Measurements from ENCODE around the gene MRPL58. TPM values are rescaled to one million over a fixed set of nuclear protein-coding genes. Genes with fewer than 3 reads are reported as not detected.
A peak's percentile ranks its signal among the peaks of the same experiment; 100 is the strongest.

The MRPL58 gene
- total and polyA plus RNA-seq, 2 experiments from 2014 or later: 29.8 to 39.3 TPM

DNA sequence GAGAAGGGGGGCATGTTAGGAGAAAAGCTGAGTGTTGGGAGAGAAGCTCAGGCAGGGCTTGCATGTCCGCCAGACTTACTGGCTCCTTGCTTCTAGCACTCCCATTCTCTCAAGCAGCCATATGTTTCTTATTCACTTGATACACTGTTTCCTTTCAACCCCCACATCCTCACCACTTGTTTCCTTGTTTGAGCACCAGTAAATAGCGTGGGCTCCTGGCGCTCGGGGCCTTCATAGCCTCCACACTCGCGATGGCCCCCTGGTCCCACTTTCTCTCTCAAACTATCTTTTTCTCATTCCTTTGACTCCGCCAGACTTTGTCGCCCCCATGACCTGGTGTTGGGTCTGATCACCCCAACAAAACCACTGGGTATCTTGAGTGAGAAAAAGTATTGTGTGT lies 17.7 kb downstream of the MRPL58 start:
- no peaks in the 10 kb centered on the region for H4K20me1 ChIP-seq (ENCODE audit: insufficient read depth, poor library complexity, severe bottlenecking)
- 94% methylated on average over 8 of the region's 8 CpGs for WGBS (ENCODE audit: low lambda C conversion rate, missing lambda C conversion rate)
- H3K4me1 ChIP-seq (ENCODE audit: insufficient read depth): no peaks in the 10 kb centered on the region
- no peaks in the 10 kb centered on the region for H3K9me3 ChIP-seq (ENCODE audit: low read depth)
- H3K9me2 ChIP-seq (replicated peaks; ENCODE audit: insufficient read depth): no peaks in the 10 kb centered on the region
- no peak for DNase-seq (ENCODE audit: low spot score)
- H3K36me3 ChIP-seq (replicated peaks; ENCODE audit: insufficient read depth, low read depth): no peaks in the 10 kb centered on the region
- no peak overlapping the region for H3K4me3 ChIP-seq
- no peak overlapping the region for H3K27ac ChIP-seq
- H3K79me2 ChIP-seq: no peaks in the 10 kb centered on the region
- H3K27me3 ChIP-seq: no peaks in the 10 kb centered on the region
- TF ChIP-seq EZH2phosphoT487 (IDR thresholded peaks at IDR 0.05; ENCODE audit: low read depth, severe bottlenecking, unreplicated experiment) (no peak), EZH2 (IDR thresholded peaks at IDR 0.05; ENCODE audit: borderline replicate concordance) (no peak)
- TF ChIP-seq, protein P1, sequence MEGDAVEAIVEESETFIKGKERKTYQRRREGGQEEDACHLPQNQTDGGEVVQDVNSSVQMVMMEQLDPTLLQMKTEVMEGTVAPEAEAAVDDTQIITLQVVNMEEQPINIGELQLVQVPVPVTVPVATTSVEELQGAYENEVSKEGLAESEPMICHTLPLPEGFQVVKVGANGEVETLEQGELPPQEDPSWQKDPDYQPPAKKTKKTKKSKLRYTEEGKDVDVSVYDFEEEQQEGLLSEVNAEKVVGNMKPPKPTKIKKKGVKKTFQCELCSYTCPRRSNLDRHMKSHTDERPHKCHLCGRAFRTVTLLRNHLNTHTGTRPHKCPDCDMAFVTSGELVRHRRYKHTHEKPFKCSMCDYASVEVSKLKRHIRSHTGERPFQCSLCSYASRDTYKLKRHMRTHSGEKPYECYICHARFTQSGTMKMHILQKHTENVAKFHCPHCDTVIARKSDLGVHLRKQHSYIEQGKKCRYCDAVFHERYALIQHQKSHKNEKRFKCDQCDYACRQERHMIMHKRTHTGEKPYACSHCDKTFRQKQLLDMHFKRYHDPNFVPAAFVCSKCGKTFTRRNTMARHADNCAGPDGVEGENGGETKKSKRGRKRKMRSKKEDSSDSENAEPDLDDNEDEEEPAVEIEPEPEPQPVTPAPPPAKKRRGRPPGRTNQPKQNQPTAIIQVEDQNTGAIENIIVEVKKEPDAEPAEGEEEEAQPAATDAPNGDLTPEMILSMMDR (IDR thresholded peaks at IDR 0.05; ENCODE audit: poor library complexity): no peak
- no peak overlapping the region for H3K4me2 ChIP-seq
- H2AFZ ChIP-seq: no peak overlapping the region

DNA sequence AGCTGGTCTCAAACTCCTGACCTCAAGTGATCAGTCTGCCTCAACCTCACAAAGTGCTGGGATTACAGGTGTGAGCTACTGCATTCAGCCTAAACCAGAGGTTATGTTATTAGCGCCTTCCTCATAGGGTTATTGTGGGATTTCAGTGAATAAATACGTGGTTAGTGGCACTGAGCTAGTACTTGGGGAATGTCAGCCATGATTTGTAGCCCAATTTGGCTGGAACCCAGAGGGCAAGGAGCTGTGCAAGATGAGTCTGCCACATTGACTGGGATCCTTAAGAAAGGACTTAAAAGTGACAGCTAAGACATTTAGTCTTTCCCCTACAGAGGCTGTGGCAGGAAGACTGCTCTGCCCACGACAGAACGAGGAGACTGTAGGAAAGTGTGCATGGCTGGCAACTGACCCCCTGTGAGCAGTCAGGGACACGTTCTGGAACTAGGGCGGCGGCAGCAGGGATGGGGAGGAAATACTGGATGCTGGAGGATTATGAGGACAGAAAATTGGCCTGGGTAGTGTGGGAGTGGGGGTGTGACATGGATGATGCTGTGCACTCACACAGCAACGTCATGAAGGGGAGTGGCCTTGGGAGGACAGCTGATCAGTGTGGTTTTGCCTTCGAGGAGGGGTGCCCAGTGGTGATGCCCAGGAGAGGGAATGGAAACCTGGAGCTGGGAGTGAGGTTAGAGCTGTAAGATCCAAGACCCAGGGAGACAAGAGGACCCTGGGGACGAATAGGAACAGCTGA lies 19.7 kb downstream of the MRPL58 start:
- peak; percentile 71 for DNase-seq (ENCODE audit: low spot score)
- Histone ChIP-seq H4K20me1 (ENCODE audit: insufficient read depth, poor library complexity, severe bottlenecking) (no peaks in the 10 kb centered on the region), H3K9me3 (ENCODE audit: low read depth) (no peaks in the 10 kb centered on the region), H3K27ac (peak overlapping the region; percentile 49), H3K4me1 (ENCODE audit: insufficient read depth) (no peaks in the 10 kb centered on the region), H3K4me3 (no peak overlapping the region), H2AFZ (no peak overlapping the region), H3K36me3 (replicated peaks; ENCODE audit: insufficient read depth, low read depth) (no peaks in the 10 kb centered on the region), H3K9me2 (replicated peaks; ENCODE audit: insufficient read depth) (no peaks in the 10 kb centered on the region), H3K79me2 (no peaks in the 10 kb centered on the region), H3K27me3 (no peaks in the 10 kb centered on the region), H3K4me2 (peak overlapping the region; percentile 89)
- 51% methylated on average over 10 of the region's 10 CpGs for WGBS (ENCODE audit: low lambda C conversion rate, missing lambda C conversion rate)
- TF ChIP-seq, protein P1 (IDR thresholded peaks at IDR 0.05; ENCODE audit: poor library complexity): no peak
- TF ChIP-seq EZH2phosphoT487 (IDR thresholded peaks at IDR 0.05; ENCODE audit: low read depth, severe bottlenecking, unreplicated experiment) (no peak), EZH2 (IDR thresholded peaks at IDR 0.05; ENCODE audit: borderline replicate concordance) (no peak)

DNA sequence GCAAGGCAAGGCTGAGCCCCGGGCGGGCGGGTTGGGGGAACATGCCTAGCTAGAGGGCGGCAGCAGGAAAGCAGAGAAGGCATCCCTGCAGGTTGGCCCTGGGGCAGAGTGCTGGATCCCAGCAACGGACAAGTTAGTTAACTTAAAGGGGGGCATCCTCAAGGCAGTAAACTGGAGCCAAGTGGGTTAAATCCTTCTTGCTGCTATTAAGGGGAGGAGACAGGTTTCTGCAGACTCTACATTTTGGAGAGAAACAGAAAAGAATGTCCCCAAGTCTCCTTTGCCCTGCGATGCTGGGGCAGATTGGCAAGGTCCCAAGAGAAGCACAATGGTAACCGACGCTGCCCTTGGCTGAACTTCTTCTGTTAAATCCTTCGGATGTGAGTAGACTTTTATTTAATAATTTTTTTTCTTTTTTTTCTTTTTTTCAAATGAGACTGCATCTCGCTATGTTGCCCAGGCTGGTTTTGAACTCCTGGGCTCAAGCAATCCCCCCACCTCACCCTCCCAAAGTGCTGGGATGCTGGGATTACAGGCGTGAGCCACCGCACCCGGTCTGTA lies 20.3 kb downstream of the MRPL58 start:
- peak overlapping the region; percentile 81 for H2AFZ ChIP-seq
- H4K20me1 ChIP-seq (ENCODE audit: insufficient read depth, poor library complexity, severe bottlenecking): no peaks in the 10 kb centered on the region
- WGBS (ENCODE audit: low lambda C conversion rate, missing lambda C conversion rate): 30% methylated on average over 10 of the region's 13 CpGs
- H3K4me2 ChIP-seq: peak overlapping the region; percentile 89
- no peaks in the 10 kb centered on the region for H3K36me3 ChIP-seq (replicated peaks; ENCODE audit: insufficient read depth, low read depth)
- no peaks in the 10 kb centered on the region for H3K27me3 ChIP-seq
- no peaks in the 10 kb centered on the region for H3K4me1 ChIP-seq (ENCODE audit: insufficient read depth)
- H3K27ac ChIP-seq: peak overlapping the region; percentile 98
- H3K79me2 ChIP-seq: no peaks in the 10 kb centered on the region
- no peak for TF ChIP-seq EZH2 (IDR thresholded peaks at IDR 0.05; ENCODE audit: borderline replicate concordance)
- TF ChIP-seq, protein P1 (IDR thresholded peaks at IDR 0.05; ENCODE audit: poor library complexity): no peak
- TF ChIP-seq EZH2phosphoT487 (IDR thresholded peaks at IDR 0.05; ENCODE audit: low read depth, severe bottlenecking, unreplicated experiment): no peak
- H3K9me2 ChIP-seq (replicated peaks; ENCODE audit: insufficient read depth): no peaks in the 10 kb centered on the region
- DNase-seq (ENCODE audit: low spot score): no peak
- no peaks in the 10 kb centered on the region for H3K9me3 ChIP-seq (ENCODE audit: low read depth)
- H3K4me3 ChIP-seq: peak overlapping the region; percentile 59
